8988T (cell line): Measurements from ENCODE around the gene TMEFF1.

ENCODE experiments used
- DNase-seq: peaks from one replicate; pipeline ENCODE4 v3.0.0; 2011

Gene TMEFF1

GRCh38 chr9:100626949-100627348 lies 154.0 kb downstream of the TMEFF1 start:
- no peak for DNase-seq
